Kasumi-1 (cell line): ENCODE results near the gene ZDHHC9.

Experiments
- DNase-seq, 2 experiments: peaks; one replicate each; lab custom pipeline; 2025; lab: John Stamatoyannopoulos, UW

The ZDHHC9 gene

DNA sequence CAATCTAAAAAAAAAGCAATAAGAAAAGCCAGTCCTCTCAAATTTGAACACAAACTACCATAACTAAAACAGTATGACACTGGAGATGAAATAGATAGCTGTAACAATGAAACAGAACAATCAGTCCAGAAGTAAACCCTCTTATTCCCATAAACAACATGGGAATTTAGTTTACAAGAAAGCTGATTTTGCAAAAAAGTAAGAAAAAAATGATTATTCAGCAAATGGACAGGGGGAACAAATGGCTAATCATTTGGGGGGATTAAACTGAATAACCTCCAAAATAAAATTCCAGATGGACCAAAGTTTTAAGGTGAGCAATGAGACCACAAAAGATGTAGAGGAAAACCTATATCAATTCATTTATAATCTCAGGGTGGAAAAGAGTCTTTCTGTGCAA is 80.0 kb downstream of the ZDHHC9 start:
- DNase-seq: no peak

DNA sequence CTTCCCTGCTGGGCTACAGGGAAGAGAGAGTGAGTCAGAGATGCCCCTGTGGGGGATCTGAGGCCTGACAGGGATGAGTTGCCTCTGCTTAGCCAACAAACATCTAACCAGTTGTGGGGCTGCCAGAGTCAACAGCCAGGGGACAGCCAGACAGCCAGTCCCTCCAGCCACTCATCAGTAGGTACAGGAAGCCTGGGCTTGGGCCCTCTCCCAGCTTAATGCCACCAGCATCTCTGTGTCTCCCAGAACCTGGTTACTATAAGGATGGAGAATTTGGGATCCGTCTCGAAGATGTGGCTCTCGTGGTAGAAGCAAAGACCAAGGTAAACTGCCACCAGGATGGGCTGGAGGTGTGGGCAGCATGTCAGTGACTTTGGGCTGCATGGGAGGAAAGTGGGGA is 81.2 kb downstream of the ZDHHC9 start:
- no peak for DNase-seq

DNA sequence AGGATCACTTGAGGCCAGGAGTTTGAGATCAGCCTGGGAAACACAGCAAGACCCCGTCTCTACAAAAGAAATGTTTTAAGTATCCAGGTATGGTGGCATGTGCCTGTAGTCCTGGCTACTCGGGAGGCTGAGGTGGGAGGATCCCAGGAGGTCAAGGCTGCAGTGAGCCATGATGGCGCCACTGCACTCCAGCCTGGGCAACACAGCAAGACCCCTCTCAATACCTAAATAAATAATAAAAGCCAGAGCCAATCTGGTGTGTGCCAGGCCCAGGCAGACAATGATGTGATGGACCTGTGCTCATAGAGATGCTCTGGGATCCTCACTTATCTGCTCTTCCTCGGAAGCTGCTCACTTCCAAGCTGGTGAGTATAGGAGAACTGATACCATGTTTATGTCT is 82.1 kb downstream of the ZDHHC9 start:
- no peak for DNase-seq

DNA sequence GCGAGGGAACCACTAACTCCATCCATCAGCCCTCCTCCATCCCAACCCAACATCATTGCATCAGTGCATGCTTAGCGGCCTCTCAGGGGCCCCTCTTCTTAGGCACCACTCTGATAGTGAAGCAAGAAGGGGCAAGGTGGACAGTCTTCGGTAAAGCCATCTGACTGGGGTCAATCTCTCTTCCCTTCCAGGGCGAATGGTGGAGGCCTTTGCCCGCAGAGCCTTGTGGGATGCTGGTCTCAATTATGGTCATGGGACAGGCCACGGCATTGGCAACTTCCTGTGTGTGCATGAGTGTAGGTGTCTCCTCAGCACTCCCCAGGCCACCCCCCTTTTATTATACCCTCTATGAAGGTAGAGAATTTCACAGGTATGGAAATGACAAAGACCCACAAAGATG is 82.7 kb downstream of the ZDHHC9 start:
- no peak for DNase-seq

DNA sequence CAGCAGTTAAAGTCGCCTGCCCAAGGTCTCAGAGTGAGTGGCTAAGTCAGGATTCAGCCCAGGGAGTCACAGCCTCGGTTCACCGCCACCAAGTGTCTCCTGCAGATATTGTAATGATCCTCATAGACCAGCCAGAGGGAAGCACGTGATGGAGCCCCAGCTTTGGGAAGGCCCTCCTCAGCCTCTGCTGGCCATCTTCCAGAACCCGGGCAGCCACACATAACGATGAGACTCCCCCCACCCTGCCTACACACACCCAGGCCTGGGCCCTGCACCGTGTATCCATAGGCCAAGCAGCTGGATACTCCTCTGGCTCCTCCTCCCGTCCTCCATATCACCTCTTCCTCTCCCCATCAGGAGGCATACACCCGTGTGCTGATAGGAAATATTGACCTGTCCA is 83.5 kb downstream of the ZDHHC9 start:
- DNase-seq: no peak

DNA sequence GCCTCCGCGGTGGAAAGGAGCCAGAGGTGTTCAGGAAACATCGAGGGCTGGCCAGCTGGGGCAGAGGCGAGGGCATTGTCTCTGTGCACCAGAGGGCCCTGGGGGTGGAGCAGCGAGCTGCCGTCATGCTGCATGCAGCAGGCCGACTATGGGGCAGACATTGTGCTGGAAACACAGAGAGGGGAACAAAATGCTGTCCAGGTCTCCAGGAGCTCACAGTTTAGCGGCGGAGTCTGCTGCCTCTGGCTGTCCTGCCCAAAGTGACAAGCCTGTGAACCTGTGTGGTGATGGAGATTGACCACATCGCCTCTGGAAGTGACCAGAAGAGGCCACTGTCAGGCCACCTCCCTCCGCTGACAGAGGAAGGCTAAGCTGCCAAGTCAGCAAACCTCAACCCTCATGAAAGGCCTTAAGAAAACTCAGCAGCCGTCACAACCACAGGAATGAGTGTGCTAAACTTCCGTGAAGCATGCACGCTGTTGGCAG is 84.1 kb downstream of the ZDHHC9 start:
- DNase-seq: no peak

DNA sequence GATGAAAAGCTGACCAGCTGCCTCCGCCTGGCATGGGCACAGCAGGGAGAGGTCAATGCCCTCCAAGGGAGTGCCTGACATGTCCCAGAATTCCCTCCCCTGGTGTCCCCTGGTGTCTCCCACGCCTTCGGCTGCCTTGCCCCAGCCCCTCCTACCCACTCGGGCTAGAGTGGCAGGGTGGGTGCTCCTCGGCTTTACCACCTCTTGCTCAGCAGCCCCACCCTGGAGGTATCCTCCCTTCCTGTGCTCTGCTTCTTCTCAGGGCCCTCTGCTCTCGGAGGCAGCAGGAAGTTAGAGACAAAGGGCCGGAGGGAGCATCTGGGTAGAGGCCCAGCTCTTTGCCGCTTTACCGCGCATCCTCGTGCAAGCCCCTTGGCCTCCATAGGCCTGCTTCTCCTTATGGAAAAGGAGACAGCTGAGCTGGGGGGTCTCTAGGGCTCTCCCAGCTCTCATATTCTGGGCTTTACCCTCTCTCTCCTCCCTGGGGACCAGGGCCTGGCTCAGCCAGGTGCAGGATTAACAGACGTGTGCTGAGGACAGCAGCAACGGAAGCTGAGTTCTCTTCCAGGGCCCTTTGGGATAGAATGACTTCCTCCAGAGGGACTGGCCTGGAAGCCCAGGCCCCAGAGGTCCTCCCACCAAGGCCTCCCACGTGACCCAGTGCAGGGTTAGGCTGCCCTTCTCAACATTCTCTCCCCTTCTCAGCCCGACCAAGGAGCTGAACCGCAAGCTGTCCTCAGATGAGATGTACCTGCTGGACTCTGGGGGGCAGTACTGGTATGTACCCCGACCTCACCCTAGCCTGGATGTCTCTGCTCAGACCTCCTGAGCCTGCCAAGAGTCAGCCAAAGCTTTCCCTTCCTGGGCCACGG is 87.7 kb downstream of the ZDHHC9 start:
- DNase-seq: no peak

DNA sequence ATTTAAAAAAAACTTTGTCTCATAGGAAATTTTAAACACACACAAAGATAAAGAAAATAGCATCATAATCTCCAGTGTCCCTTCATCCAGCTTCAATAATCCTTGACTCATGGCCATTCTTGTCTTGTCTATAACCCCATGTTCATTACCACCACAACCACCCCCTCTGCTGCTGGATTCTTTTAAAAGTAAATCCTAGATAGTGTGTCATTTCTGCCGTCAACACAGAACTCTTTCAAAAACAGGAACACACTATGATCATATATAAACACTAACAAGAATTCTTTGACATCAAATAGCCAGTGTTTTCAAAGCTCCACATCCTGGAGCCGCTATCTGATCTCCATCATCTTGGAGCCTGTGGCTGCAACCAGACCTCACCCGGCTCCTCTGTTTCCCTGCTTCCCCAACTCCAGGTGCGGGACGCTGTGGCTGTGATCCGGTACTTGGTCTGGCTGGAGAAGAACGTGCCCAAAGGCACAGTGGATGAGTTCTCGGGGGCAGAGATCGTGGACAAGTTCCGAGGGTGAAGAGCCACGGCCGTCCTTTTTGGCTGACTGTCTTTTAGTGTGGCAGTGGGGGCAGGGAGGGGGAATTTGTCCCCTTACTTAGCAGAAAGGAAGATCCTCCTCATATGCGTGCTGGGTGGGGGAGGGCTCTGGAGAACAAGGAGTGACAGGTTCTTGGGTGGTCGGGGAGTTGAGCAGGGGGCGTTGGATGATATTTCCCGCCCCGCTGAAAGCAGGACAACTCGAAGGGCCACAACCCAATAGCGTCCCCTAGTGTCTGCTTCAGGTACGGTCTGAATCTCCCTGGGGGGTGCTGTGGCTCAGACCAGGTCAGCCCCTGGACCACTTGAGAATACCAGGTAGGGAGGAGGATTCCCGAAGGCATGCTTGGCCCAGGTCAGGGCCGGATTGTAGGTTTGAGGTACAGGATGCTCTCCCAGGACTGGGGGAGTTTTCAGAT is 89.3 kb downstream of the ZDHHC9 start:
- DNase-seq: no peak
